Right lobe of liver (tissue), 6 donors: ENCODE measurements around the gene ABCB8. TPM values are rescaled to one million over a fixed set of nuclear protein-coding genes. Genes with fewer than 3 reads are reported as not detected.

Experiments used
- ATAC-seq, 4 donors: fragments of 200-7000 bp; cut with Tn5 transposase; one replicate each; pipeline ENCODE4 v1.9.1; 2020; ENCODE audit warnings: mild to moderate bottlenecking in 4 of 4, moderate library complexity in 4 of 4
- DNase-seq, 3 donors: peaks; one replicate each; pipeline ENCODE4 v3.0.0-alpha.2; 2020
- H3K27ac ChIP-seq, 3 donors: fragments of 200-600 bp; one replicate each; pipeline ENCODE4 v1.8.0; 2022
- H3K27me3 ChIP-seq, 2 donors: fragments of 200-600 bp; one replicate each; pipeline ENCODE4 v1.8.0; 2022
- H3K36me3 ChIP-seq, 4 donors: fragments of 200-600 bp; sonication (generic) in 1 of 4; one replicate each; pipeline versions ENCODE4 v1.5.1 to v1.8.0; 2017 to 2022; ENCODE audit warnings: control low read depth in 1 of 4
- H3K4me1 ChIP-seq, 4 donors: fragments of 200-600 bp; sonication (generic) in 1 of 4; one replicate each; pipeline versions ENCODE4 v1.5.1 to v1.8.0; 2017 to 2022; ENCODE audit warnings: control low read depth in 1 of 4
- H3K4me3 ChIP-seq, 3 donors: fragments of 200-600 bp; one replicate each; pipeline ENCODE4 v1.8.0; 2022
- H3K9me3 ChIP-seq, 4 donors: fragments of 200-600 bp; sonication (generic) in 1 of 4; one replicate each; pipeline versions ENCODE4 v1.5.1 to v1.8.0; 2017 to 2022; ENCODE audit warnings: control low read depth in 1 of 4
- POLR2A ChIP-seq: fragments of 450-650 bp; IDR thresholded peaks from one replicate; pipeline ENCODE4 v1.6.1; 2017; ENCODE audit warnings: antibody characterized with exemption, mild to moderate bottlenecking
- WGBS: methylation state at CpG from one replicate; pipeline ENCODE4 v1.1.6; 2018; ENCODE audit warnings: low coverage, low lambda C conversion rate; ENCODE audit not compliant: insufficient coverage; ENCODE audit errors: missing lambda C conversion rate; 5-methylcytosine and 5-hydroxymethylcytosine counted together
- intact Hi-C, 2 donors: fragments of 100-400 bp; cut with DNase I; formaldehyde crosslinking; loops; one replicate each; pipeline versions ENCODE4 v1.11.2 to v1.14.1; 2022
- total RNA-seq, 6 experiments: library from RNA; depleted of rRNA in 2 of 6; stranded (reverse); fragments of >200 nt in 2 of 6; fragmentation: NEBNext Ultra II Directional in 3 of 6; extraction: Animal tissue kit (Norgen Biotek cat#: 25700) in 3 of 6; gene quantifications; one replicate each; pipeline versions ENCODE4 v1.1.0 to v1.2.4, GENCODE V29; 2016 to 2023
- TF ChIP-seq, protein P1 (sequence below), 4 donors: fragments of 200-600 bp in 3 of 4; fragments of 450-650 bp in 1 of 4; IDR thresholded peaks; one replicate each; pipeline versions ENCODE4 v1.5.1 to v1.8.0; 2016 to 2022; ENCODE audit warnings: antibody characterized with exemption in 4 of 4, mild to moderate bottlenecking in 2 of 4
- donor health status: DM: no; HTN: yes; CAD: no.
- donor health status: DM: no; HTN: no; CAD: no.
- donor health status: DM: no; HTN: no; CAD: no.
- donor health status: DM: no; HTN: yes; CAD: no.
- donor health status: DM: no; HTN: yes; CAD: no.

ABCB8 gene
- total RNA-seq, 6 experiments from 2014 or later, result 22.3 to 33.8 (median 26.8) TPM

DNA sequence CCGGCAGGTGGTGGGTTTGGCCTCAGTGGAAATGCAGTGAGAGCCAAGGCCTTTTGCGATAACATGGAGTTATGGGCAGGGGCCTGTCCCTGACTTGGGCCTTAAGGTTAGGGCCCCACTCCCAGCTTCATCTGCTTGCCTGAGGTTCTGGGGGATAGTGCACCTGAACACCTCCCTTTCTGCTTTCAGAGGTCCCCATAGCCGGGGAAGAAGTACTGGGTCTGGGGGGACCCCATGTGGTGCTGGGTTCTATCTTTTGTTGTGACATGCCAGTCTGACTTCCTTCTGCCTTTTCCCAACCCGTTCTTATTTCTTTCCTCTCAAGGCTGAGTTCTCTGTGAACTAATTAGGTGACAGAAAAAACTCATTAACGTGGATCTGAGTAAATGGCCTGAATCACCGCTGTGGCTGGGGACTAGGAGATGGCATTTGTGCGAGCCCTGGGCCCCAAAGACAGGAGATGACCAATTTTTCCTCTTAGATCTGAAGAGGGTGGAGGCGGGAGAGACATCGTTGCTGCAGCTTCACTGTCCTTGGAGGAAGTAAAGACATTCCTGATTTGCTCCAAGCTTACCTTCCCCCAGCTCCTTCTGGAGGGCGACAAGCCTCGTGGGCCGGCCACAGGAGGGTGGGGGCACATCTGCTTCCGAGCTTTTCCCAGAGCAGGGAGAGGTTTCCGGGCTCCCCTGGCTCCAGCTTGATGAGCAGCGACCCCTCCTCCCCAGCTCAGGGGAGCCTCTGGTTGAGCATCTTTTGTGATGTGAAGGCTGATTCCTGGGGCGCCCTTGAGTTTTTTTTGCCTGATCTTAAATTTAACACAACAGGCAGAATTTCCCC, 60.0 kb downstream of the ABCB8 start:
- Histone ChIP-seq H3K27me3 (no peaks in the 10 kb centered on the region), H3K36me3 (no peaks in the 10 kb centered on the region), H3K4me3 (peak overlapping the region; percentile 71 to 80 (median 73)), H3K4me1 (peaks cover 0 to 45% (median 20%) of the 10 kb centered on the region in 4 donors), H3K27ac (peak overlapping the region; percentile 68 to 84 (median 79)), H3K9me3 (no peaks in the 10 kb centered on the region)
- ATAC-seq (no peak), DNase-seq (no peak)
- TF ChIP-seq, protein P1, sequence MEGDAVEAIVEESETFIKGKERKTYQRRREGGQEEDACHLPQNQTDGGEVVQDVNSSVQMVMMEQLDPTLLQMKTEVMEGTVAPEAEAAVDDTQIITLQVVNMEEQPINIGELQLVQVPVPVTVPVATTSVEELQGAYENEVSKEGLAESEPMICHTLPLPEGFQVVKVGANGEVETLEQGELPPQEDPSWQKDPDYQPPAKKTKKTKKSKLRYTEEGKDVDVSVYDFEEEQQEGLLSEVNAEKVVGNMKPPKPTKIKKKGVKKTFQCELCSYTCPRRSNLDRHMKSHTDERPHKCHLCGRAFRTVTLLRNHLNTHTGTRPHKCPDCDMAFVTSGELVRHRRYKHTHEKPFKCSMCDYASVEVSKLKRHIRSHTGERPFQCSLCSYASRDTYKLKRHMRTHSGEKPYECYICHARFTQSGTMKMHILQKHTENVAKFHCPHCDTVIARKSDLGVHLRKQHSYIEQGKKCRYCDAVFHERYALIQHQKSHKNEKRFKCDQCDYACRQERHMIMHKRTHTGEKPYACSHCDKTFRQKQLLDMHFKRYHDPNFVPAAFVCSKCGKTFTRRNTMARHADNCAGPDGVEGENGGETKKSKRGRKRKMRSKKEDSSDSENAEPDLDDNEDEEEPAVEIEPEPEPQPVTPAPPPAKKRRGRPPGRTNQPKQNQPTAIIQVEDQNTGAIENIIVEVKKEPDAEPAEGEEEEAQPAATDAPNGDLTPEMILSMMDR (IDR thresholded peaks at IDR 0.05), result no peak
- TF ChIP-seq POLR2A, result no peak
- intact Hi-C loops, result no loop called here
- 23% methylated on average over 8 of the region's 16 CpGs for WGBS

DNA sequence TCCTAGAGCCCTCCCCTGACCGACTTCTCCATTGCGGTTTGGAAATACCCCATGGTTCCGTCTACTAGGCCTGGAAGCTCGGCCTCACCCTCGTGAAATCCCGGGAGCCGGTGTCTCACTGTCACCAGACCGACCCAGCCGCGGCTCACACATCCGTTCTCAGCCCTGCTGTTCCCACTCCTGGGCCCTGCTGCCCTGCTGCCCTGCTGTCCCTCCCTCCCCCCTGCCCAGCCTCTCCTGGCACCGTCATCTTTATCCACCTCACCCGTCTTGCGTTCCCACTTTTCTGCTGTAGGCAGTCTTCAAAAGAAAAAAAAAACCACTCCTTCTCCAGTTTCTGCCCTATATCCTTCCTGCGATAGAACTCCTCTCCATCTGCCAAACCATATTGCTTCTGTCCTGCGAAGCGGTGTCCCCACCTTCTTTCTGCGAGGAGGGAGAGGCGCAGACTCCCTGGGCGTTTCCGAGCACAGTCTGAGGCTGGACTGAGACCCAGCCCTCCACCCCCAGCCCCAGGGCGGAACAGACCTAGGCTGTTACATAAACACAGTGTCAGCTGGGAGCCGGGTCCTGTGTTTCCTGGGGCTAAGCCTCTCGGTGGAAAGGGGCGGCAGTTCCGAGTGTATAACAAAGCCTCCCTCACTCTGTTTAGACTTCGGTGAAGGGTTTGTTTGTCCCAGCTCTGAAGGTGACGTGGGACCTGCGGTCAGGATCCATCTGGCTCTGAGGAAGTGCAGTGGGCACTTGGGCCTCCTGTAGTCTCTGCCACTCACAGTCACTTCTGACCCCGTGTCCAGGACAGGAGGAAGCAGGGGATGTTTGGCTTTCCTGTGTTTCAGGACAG, 60.8 kb downstream of the ABCB8 start:
- intact Hi-C loops, result no loop called here
- TF ChIP-seq, protein P1 (IDR thresholded peaks at IDR 0.05), result no peak
- peak; percentile 12 for TF ChIP-seq POLR2A
- Histone ChIP-seq H3K36me3 (no peaks in the 10 kb centered on the region), H3K4me1 (peaks cover 0 to 40% (median 20%) of the 10 kb centered on the region in 4 donors), H3K27ac (peak overlapping the region; percentile 68 to 84 (median 79)), H3K9me3 (no peaks in the 10 kb centered on the region), H3K4me3 (peak overlapping the region in 2 of 3 donors; percentile 71 to 73), H3K27me3 (no peaks in the 10 kb centered on the region)
- peak; percentile 8 to 42 (median 30) for ATAC-seq
- DNase-seq, result peak; percentile 69 to 81 (median 75)
- 10% methylated on average over 23 of the region's 30 CpGs for WGBS

- no peak for DNase-seq
- no peaks in the 10 kb centered on the region for H3K36me3 ChIP-seq
- H3K27me3 ChIP-seq, result no peaks in the 10 kb centered on the region
- H3K4me1 ChIP-seq, result peaks cover 0 to 36% (median 20%) of the 10 kb centered on the region in 4 donors
- ATAC-seq, result no peak
- WGBS, result 75% methylated on average over 8 of the region's 22 CpGs
- H3K4me3 ChIP-seq, result no peak overlapping the region
- peak overlapping the region in 2 of 3 donors; percentile 68 to 79 for H3K27ac ChIP-seq
- intact Hi-C loops, result no loop called here
- TF ChIP-seq, protein P1 (IDR thresholded peaks at IDR 0.05), result no peak
- TF ChIP-seq POLR2A, result no peak
- no peaks in the 10 kb centered on the region for H3K9me3 ChIP-seq
These were observed 61.9 kb downstream of the ABCB8 start for GRCh38 chr7:151089893-151090730.

DNA sequence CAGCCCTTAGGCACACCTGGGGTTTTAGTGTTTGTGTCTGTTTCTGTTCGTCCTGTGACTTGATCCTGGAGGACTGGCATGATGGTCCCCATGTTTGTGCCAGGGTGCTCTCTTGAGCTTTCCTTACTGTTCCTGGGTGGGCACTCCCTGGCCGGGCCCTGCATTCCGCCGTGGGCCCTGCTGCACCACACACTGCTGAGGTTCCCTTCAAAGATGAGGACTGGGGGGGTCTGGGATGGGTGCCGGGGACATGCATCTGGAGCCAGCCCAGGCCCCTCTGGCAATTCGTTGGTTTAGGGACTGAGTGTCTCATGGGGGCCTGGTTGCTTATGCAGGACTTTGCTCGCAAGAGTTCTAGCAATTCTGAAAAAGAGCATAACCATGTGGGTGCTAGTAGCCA, 62.8 kb downstream of the ABCB8 start:
- intact Hi-C loops, result no loop called here
- Histone ChIP-seq H3K4me1 (peaks cover 0 to 30% (median 14%) of the 10 kb centered on the region in 4 donors), H3K4me3 (no peak overlapping the region), H3K27ac (no peak overlapping the region), H3K27me3 (no peaks in the 10 kb centered on the region), H3K36me3 (no peaks in the 10 kb centered on the region), H3K9me3 (no peaks in the 10 kb centered on the region)
- DNase-seq (no peak), ATAC-seq (no peak)
- TF ChIP-seq, protein P1 (IDR thresholded peaks at IDR 0.05), result no peak
- TF ChIP-seq POLR2A, result no peak
- WGBS, result 96% methylated on average over 6 of the region's 7 CpGs
